Mucosa of stomach (tissue), 1 donor: Measurements from ENCODE around the gene CD160.
"Not testable (repeated sequence)": the region's sequence is repeated elsewhere in the genome, so short reads cannot be mapped to it uniquely, and the experiment has no call there.

Experiments
- H3K27me3 ChIP-seq: one replicate; pipeline ENCODE4 v1.7.0; 2013; ENCODE audit warnings: mild to moderate bottlenecking, low read length; ENCODE audit not compliant: control insufficient read depth, insufficient read depth
- H3K36me3 ChIP-seq: one replicate; pipeline ENCODE4 v1.7.0; 2013; ENCODE audit warnings: low read length; ENCODE audit not compliant: control insufficient read depth, insufficient read depth
- H3K4me1 ChIP-seq: one replicate; pipeline ENCODE4 v1.7.0; 2013; ENCODE audit warnings: mild to moderate bottlenecking, low read length; ENCODE audit not compliant: control insufficient read depth, insufficient read depth
- H3K4me3 ChIP-seq: one replicate; pipeline ENCODE4 v1.7.0; 2013; ENCODE audit warnings: low read length
- H3K9ac ChIP-seq: one replicate; pipeline ENCODE4 v1.7.0; 2013; ENCODE audit warnings: mild to moderate bottlenecking, low read length, moderate library complexity
- H3K9me3 ChIP-seq: one replicate; pipeline ENCODE4 v1.7.0; 2013; ENCODE audit warnings: mild to moderate bottlenecking, low read length, moderate library complexity; ENCODE audit not compliant: control insufficient read depth
- donor health status: Pancreatic carcinoma.

CD160 gene

DNA sequence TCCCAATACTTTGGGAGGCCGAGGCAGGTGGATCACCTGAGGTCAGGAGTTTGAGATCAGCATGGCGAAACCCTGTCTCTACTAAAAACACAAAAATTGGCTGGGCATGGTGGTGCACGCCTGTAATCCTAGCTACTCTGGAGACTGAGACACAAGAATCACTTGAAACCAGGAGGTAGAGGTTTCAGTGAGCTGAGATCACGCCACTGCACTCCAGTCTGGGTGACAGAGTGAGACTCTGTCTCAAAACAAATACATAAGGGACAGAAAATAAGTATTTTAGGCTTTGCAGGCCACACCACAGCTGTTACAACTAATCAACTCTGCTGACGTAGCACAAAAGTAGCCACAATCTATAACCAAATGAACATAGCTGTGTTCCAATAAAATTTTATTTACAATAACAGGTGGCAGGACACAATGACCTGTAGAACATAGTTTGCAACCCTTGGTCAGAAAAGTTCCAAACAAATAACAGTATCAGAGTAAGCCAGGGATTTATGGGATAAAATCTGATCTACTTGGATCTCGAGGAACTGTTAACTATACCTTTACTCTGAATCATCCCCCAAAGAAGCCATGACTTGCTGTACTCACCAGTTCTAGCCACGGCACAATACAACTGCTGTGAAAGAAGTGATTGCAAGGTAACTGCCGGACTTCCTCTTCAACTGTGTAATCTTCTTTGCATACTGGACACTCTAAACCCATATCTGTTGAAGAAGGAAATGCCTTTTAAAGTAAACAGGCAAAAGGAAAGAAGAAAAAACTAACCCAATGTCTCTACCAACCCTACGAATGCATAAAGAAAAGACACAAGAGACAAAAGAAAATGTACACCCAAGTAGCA is 28.3 kb downstream of the CD160 start:
- H3K4me3 ChIP-seq = no peak overlapping the region
- no peaks in the 10 kb centered on the region for H3K4me1 ChIP-seq
- no peaks in the 10 kb centered on the region for H3K36me3 ChIP-seq

DNA sequence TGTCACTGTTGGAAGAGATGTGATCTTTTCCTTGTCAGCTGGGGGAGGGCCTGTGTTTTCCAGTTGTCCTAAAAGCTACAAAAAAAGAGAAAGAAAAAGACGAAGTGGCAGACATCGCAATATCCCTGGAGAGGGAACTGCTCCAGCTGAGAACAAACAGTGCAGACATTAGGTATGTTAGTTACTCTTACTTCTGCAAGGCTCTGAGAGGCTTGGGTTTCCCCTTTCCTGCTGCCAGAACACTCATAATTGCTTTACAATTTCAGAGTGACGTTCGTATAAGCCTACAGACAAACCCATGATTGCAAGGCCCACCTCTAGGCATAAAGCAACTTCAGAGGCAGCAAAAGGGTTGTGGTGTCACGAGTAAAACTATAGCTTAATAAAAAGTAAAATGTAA is 31.1 kb downstream of the CD160 start:
- no peaks in the 10 kb centered on the region for H3K4me1 ChIP-seq
- H3K36me3 ChIP-seq = no peaks in the 10 kb centered on the region
- no peak overlapping the region for H3K4me3 ChIP-seq
- no peaks in the 10 kb centered on the region for H3K27me3 ChIP-seq
- no peaks in the 10 kb centered on the region for H3K9me3 ChIP-seq
- no peak overlapping the region for H3K9ac ChIP-seq

More for the DNA sequence above, 28.3 kb downstream of the CD160 start:
- Histone ChIP-seq H3K9me3 (no peaks in the 10 kb centered on the region), H3K9ac (no peak overlapping the region), H3K27me3 (no peaks in the 10 kb centered on the region)

DNA sequence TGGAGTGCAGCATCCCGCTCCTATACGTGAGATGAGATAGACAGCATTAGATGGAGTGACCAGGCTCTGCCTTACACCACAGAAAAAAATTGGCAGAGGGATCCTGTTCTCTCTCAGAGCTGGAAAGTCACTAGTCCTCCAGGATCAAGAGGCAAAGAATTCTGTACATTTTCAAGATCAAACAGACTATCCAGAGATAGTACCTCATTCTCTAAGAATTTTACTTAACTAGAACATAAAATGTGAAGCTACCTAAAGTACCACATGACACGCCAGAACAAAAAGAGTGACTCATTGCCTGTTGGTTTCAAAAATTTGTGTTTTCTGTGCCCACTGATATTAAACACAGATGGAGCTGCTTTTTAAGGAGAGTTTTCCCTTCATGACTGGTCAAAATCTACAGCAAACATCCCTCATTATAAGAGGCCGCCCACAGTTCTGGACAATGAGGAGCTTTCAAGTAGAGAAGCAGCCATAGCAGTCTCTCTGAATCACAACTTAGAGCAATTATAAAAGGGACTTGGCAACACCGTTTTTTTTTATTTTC is 32.3 kb downstream of the CD160 start:
- Histone ChIP-seq H3K9me3 (no peaks in the 10 kb centered on the region), H3K4me3 (no peak overlapping the region), H3K36me3 (no peaks in the 10 kb centered on the region), H3K9ac (no peak overlapping the region), H3K27me3 (no peaks in the 10 kb centered on the region), H3K4me1 (no peaks in the 10 kb centered on the region)

DNA sequence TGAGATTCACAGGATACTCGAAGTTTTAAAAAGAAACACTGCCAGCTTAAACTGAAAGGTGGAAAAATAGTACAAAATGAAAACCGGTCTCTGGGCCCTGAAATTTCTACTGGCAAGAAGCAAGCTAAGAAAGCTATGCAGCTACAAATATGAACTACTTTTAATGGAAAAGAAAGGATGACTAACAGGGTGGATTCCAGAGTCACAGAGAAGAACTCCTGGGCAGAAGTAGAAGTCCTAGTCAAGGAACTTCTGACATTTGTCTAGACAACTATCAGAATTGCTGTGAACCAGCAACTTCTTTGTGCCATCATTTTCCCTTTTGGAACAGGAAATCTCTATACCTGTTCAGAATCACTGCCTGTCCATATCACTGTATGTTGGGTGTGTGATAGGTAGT is 38.1 kb downstream of the CD160 start:
- Histone ChIP-seq H3K4me3 (no peak overlapping the region), H3K9ac (no peak overlapping the region), H3K9me3 (no peaks in the 10 kb centered on the region), H3K36me3 (no peaks in the 10 kb centered on the region), H3K4me1 (no peaks in the 10 kb centered on the region), H3K27me3 (no peaks in the 10 kb centered on the region)

DNA sequence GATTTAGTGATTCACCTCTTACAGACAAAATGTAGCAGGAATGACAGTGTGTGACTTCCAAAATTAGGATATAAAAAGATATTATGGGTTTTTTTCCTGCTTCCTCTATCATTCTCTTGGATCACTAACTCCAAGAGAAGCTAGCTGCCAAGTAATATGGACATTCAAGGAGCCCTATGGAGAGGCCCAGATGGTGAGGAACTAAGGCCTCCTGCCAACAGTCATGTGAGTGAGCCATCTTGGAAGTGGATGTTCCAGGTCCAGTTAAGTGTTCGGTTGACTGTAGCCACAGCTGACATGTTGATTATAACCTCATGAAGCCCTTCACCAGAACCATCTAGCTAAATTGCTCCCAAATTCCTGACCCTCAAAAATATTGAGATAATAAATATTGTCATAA is 38.8 kb downstream of the CD160 start:
- Histone ChIP-seq H3K9ac (no peak overlapping the region), H3K36me3 (no peaks in the 10 kb centered on the region), H3K4me3 (no peak overlapping the region), H3K9me3 (no peaks in the 10 kb centered on the region), H3K27me3 (no peaks in the 10 kb centered on the region), H3K4me1 (no peaks in the 10 kb centered on the region)

DNA sequence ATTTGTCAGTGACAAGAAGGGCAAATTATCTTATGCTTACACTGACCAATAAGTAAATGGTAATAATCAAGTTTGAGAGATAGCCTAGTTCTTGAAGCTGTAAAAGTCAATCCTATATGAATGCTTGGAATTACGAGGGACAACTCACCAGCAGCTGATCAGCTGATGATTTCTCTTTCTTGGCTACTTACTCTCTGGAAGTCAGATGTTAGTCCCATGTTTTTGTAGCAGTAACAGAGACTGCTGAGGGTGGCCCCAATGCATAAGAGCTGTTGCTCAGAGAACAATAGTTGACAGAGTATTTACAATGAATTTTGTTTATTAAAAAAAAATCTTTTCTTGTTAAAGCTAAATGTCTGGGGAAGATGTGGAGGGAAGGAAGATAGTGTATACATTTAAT is 39.3 kb downstream of the CD160 start:
- no peak overlapping the region for H3K4me3 ChIP-seq
- H3K36me3 ChIP-seq = no peaks in the 10 kb centered on the region

DNA sequence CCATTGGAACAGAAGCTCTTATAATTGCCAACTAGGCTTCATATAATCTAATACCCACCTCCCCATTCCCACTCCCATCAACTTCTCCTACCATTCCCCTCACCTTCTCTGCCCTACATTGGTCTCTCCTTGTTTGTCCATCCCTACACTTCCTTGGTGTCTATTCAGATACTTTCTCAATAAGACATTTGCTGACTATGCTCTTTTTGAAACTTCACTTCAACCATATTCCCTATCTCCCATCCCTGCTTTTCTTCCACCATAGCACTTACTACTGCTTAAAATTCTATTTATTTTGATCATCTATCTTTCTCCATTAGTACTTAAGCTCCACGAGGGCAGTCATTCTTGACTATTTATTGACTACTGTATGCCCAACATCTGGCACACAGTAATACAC is 40.4 kb downstream of the CD160 start:
- no peak overlapping the region for H3K4me3 ChIP-seq
- no peaks in the 10 kb centered on the region for H3K9me3 ChIP-seq
- H3K27me3 ChIP-seq = no peaks in the 10 kb centered on the region
- H3K9ac ChIP-seq = no peak overlapping the region
- no peaks in the 10 kb centered on the region for H3K4me1 ChIP-seq
- no peaks in the 10 kb centered on the region for H3K36me3 ChIP-seq

More for the DNA sequence above, 39.3 kb downstream of the CD160 start:
- Histone ChIP-seq H3K27me3 (no peaks in the 10 kb centered on the region), H3K4me1 (no peaks in the 10 kb centered on the region), H3K9ac (no peak overlapping the region), H3K9me3 (no peaks in the 10 kb centered on the region)

DNA sequence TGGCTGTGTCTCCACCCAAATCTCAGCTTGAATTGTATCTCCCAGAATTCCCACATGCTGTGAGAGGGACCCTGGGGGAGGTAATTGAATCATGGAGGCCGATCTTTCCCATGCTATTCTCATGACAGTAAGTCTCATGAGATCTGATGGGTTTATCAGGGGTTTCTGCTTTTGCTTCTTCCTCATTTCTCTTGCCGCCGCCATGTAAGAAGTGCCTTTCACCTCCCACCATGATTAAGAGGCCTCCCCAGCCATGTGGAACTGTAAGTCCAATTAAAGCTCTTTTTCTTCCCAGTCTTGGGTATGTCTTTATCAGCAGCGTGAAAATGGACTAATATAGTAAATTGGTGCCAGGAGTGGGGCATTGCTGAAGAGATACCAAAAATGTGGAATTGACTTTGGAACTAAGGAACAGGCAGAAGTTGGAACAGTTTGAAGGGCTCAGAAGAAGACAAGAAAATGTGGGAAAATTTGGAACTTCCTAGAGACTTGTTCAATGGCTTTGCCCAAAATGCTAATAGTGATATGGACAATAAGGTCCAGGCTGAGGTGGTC is 41.2 kb downstream of the CD160 start:
- not testable (repeated sequence) for H3K4me1 ChIP-seq, H3K9me3 ChIP-seq, H3K36me3 ChIP-seq, H3K27me3 ChIP-seq, H3K4me3 ChIP-seq, H3K9ac ChIP-seq

DNA sequence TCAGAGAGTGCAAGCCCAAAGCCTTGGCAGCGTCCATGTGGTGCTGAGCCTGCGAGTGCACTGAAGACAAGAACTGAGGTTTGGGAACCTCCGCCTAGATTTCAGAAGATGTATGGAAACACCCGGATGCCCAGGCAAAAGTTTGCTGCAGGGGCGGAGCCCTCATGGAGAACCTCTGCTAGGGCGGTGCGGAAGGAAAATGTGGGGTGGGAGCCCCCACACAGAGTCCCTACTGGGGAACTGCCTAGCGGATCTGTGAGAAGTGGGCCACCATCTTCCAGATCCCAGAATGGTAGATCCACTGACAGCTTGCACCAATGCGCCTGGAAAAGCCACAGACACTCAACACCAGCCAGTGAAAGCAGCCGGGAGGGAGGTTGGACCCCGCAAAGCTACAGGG is 42.2 kb downstream of the CD160 start:
- not testable (repeated sequence) for H3K27me3 ChIP-seq, H3K9me3 ChIP-seq, H3K9ac ChIP-seq, H3K36me3 ChIP-seq, H3K4me3 ChIP-seq, H3K4me1 ChIP-seq

DNA sequence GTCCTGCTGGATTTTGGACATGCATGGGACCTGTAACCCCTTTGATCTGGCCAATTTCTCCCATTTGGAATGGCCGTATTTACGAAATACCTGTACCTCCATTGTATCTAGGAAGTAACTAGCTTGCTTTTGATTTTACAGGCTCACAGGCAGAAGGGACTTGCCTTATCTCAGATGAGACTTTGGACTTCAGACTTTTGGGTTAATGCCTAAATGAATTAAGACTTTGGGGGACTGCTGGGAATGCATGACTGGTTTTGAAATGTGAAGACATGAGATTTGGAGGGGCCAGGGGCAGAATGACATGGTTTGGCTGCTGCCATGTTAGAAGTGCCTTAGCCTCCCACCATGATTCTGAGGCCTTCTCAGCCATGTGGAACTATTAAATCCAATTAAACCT is 42.7 kb downstream of the CD160 start:
- not testable (repeated sequence) for H3K27me3 ChIP-seq, H3K36me3 ChIP-seq, H3K4me3 ChIP-seq, H3K9ac ChIP-seq, H3K4me1 ChIP-seq, H3K9me3 ChIP-seq

DNA sequence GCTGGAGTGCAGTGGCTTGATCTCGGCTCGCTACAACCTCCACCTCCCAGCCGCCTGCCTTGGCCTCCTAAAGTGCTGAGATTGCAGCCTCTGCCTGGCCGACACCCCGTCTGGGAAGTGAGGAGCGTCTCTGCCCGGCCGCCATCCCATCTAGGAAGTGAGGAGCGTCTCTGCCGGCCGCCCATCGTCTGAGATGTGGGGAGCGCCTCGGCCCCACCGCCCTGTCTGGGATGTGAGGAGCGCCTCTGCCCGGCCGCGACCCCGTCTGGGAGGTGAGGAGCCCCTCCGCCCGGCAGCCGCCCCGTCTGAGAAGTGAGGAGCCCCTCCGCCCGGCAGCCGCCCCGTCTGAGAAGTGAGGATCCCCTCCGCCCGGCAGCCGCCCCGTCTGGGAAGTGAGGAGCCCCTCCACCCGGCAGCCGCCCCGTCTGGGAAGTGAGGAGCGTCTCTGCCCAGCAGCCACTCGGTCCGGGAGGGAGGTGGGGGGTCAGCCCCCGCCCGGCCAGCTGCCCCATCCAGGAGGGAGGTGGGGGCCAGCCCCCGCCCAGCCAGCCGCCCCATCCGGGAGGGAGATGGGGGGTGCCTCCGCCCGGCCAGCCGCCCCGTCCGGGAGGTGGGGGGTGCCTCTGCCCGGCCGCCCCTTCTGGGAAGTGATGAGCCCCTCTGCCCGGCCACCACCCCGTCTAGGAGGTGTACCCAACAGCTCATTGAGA is 45.1 kb downstream of the CD160 start:
- H3K27me3 ChIP-seq, H3K4me1 ChIP-seq, H3K9me3 ChIP-seq, H3K9ac ChIP-seq, H3K4me3 ChIP-seq, H3K36me3 ChIP-seq: not testable (repeated sequence)

DNA sequence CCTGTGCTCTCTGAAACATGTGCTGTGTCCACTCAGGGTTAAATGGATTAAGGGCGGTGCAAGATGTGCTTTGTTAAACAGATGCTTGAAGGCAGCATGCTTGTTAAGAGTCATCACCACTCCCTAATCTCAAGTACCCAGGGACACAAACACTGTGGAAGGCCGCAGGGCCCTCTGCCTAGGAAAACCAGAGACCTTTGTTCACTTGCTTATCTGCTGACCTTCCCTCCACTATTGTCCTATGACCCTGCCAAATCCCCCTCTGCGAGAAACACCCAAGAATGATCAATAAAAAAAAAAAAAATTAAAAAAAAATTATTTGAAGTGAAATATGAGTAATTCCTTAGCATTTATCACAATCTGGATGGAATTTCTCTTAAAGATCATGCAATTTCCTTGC is 45.8 kb downstream of the CD160 start:
- not testable (repeated sequence) for H3K27me3 ChIP-seq, H3K9ac ChIP-seq, H3K36me3 ChIP-seq, H3K4me1 ChIP-seq, H3K4me3 ChIP-seq, H3K9me3 ChIP-seq
